ENCODE data around the gene SERPINE3.

- TF ChIP-seq POLR2A (IDR thresholded peaks at IDR 0.05; ENCODE audit: low read depth, low read length): no peak
- TF ChIP-seq POLR2AphosphoS5 (IDR thresholded peaks at IDR 0.05; ENCODE audit: low read depth, low read length): no peak
- no peak for TF ChIP-seq POU2F2 (IDR thresholded peaks at IDR 0.05; ENCODE audit: low read depth, low read length)
- TF ChIP-seq TAF1 (IDR thresholded peaks at IDR 0.05; ENCODE audit: low read depth, low read length): no peak
- no peak for TF ChIP-seq PAX5 (IDR thresholded peaks at IDR 0.05; ENCODE audit: insufficient read depth, low read length, severe bottlenecking)
- no peak for TF ChIP-seq SPI1 (IDR thresholded peaks at IDR 0.05; ENCODE audit: low read depth, low read length)
Measured at GRCh38 chr13:51347099-51347498, 7.6 kb downstream of the SERPINE3 start.

Data from GM12891 (cell line).